Heart left ventricle (tissue), 13 donors: ENCODE data around the gene COL19A1.

Experiments used
- CTCF ChIP-seq, 12 donors: fragments of 200-600 bp; sonication (generic) in 4 of 12; IDR thresholded peaks; one replicate each; pipeline versions ENCODE4 v1.5.0 to v1.8.0; 2018 to 2022; ENCODE audit warnings: antibody characterized with exemption in 12 of 12, mild to moderate bottlenecking in 5 of 12
- POLR2A ChIP-seq, 2 donors: fragments of 450-650 bp; IDR thresholded peaks; one replicate each; pipeline ENCODE4 v1.6.1; 2017; ENCODE audit warnings: antibody characterized with exemption in 2 of 2, mild to moderate bottlenecking in 2 of 2, moderate library complexity in 2 of 2
- donor health status: ischemic (EF 13 %, LVEDD 7.1; RV severe dilation, severe dysfunction).
- donor health status: DM: no; HTN: yes; CAD: no.
- donor health status: DM: no; HTN: no; CAD: no.
- donor health status: ischemic (EF 25% LVEDD 6.9; RV normal size, moderate dysfunction).
- donor health status: ischemic (EF 25% LVEDD 5.7; RV mildly dilated, moderate dysfunction).
- donor health status: ischemic (EF 35%, LVEDD 5.7; RV mildly dilated, moderate dysfunction).
- donor health status: nonischemic (EF 11% LVEDD 7.7; RV severe dilation, severe dysfunction).
- donor health status: DM: yes; HTN: yes; CAD: no.
- donor health status: PGD.
- donor health status: ischemic (EF 29% LVEDD 5.4; RV normal size, mild dysfunction).
- donor health status: nonischemic (EF 23%, LVEDD 6.1; RV moderate dilation, normal function).

DNA sequence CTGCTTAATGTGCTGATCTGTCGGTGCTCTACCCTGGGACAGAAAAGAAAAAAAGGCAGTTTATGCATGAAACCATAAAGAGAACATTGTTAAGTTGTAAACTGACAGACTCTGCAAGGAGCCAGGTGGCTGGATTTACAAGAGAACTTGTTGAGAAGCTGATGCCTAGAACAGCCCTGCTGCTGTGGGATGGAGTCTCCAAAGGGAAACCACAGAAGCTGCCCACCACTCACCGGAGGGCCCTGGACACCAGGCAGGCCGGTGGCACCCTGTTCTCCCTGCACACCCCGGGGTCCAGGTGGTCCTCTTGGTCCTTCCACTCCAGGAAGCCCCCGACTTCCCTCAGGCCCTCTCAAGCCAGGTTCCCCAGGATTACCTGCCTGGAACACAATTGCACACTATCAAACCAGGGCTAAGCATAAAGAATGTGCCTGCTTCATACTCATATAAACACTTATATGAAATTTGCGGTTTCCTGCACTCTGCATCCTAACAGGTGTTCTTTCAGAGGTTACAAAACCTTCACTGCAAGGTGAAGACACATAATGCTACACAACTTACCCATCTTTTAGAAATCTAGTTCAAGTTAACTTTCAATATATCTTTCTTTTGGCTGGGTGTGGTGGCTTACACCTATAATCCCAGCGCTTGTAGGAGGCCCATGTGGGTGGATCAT, 368.3 kb downstream of the COL19A1 start:
- TF ChIP-seq CTCF (IDR thresholded peaks at IDR 0.05) (no peak), POLR2A (IDR thresholded peaks at IDR 0.05) (no peak)
